ENCODE results near the gene COX8A.

- TF ChIP-seq CTCF (IDR thresholded peaks at IDR 0.05; ENCODE audit: low read length) (no peak), EZH2phosphoT487 (IDR thresholded peaks at IDR 0.05; ENCODE audit: low read length) (no peak)
Observed at GRCh38 chr11:63970902-63971301, 3.5 kb upstream of the COX8A start.
